ENCODE data around the gene TMEM43.

TMEM43 gene

DNA sequence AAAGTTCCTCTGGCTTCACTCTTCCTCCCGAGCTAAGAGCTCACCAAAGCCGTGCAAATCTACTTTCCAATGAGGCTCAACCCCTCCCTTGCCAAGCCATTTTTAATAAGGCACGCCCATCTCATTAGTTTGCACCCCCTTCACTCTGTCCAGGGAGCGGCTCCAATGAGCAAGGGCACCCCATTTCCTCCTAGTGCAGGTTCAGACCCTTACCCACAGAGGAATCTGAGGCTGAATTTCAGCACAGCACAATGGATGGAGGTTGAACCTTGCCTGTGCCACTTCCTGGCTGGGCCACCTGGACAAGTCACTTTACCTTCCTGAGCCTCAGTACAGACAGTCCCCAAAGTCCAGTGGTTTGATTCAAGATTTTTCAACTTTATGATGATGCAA is 28.1 kb downstream of the TMEM43 start:
- no peak for DNase-seq

GRCh38 chr3:14153663-14154062 is 28.8 kb downstream of the TMEM43 start:
- DNase-seq, result no peak

- DNase-seq, result no peak
Measured at GRCh38 chr3:14154276-14154675, 29.4 kb downstream of the TMEM43 start.

GRCh38 chr3:14154895-14155440 is 30.1 kb downstream of the TMEM43 start:
- no peak for DNase-seq

- DNase-seq, result no peak
Measured at GRCh38 chr3:14156201-14156600, 31.3 kb downstream of the TMEM43 start.

GRCh38 chr3:14156843-14157561 is 32.1 kb downstream of the TMEM43 start:
- DNase-seq, result no peak

DNA sequence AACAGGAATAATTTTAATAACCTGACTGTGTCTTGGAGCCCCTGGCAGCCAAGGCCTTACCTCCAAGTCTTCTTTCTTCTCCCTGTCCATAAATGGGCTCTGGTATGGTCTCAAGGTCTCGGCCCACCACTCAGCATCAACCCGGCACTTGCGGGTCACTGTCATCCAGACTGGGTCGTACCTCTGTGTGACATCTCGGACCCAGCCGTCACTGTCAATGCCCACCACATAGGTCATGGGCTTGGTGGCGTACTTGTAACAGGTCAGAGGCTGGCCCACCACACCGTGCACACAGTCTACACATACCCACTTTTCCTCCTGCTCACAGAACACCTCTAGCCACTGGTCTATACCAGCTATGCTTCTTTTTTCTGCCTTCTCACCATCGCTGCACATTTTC is 33.1 kb downstream of the TMEM43 start:
- no peak for DNase-seq

GRCh38 chr3:14158370-14158769 is 33.5 kb downstream of the TMEM43 start:
- DNase-seq, result no peak

DNA sequence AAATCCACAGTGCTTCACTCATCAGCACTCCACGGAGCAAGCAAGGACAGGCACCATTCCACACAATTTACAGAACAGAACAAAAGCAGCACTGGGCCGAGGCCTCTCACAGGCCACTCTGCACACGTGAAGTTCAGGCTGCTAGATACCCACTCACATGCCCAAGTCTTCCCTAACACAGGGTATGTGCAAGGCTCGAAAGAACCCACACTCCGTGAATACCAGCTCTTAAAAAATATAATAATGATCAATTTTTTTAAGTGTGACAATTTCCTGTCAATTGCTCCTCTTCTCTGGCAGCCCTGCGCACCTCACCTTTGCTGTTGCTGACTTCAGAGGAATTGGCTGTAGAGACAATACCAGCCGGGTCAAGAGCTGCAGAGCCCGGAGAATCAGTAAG is 34.6 kb downstream of the TMEM43 start:
- DNase-seq, result no peak

DNA sequence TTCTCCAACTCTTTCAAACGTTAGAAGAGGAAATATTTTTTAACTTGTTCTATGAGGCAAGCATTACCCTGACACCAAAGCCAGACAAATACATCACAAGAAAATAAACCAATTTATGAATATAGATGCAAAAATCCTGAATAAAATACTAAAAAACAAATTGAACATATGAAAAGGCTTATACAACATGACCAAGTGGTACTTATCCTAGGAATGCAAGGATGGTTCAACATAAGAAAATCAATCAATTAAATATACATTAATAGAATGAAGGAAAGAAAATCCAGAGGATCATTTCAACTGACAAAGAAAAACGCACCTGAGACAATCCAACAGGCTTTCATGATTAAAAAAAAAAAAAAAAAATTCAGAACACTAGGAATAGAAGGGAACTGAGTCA is 36.4 kb downstream of the TMEM43 start:
- DNase-seq, result no peak

- no peak for DNase-seq
Measured at GRCh38 chr3:14162178-14162577, 37.3 kb downstream of the TMEM43 start.

DNA sequence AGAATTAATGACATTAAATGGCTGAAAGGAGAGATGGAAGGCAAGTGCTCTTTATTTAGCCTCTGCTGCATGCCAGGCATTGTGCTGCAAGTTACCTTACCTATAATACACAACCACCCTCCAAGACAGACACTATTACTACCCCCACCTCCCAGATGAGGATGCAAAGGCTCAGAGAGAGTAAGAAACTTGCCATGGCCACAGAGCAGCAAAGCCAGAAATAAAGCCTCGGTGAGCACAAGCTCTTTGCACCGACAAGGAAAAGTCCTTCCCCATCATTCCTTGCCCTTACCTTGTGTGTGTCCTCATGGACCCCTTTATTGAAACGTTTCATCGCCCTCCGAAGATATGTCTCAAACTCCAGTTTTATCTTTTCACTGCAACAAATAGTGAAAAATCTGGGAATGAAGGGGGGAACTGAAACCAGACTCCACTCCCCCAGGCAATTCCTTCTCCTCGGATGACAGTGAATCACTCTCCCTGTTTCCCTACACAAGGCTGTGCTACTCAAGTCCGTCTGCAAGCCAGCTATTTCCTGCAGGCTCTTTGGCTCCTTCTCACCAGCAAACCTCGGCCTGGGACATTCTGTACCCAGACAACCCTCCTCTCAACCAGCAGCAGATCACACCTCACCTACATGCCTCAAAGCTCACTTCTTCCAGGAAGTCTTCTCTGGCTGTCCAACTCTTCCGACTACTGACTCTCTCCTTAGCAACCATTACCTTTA is 42.2 kb downstream of the TMEM43 start:
- DNase-seq, result no peak

DNA sequence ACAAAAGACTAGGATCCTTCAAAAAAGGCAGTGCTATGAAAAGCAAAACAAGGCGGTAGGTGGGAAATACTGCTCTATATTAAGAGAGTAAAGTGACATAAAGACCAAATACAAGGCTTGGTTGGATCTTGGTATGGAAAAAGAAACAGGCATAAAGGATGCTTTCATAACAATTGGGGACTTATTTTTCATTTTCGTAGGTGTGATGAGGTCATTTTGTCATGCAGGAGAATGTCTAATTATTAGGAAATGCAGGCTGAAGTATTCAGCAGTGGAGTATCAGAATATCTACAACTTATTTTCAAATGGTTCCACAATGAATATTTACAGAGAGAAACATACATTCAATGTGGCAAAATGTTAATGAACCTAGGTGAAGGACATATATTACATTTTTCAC is 44.6 kb downstream of the TMEM43 start:
- DNase-seq, result no peak

GRCh38 chr3:14169871-14170270 is 45.0 kb downstream of the TMEM43 start:
- DNase-seq, result no peak

- no peak for DNase-seq
Measured at GRCh38 chr3:14170531-14171159, 45.8 kb downstream of the TMEM43 start.

DNA sequence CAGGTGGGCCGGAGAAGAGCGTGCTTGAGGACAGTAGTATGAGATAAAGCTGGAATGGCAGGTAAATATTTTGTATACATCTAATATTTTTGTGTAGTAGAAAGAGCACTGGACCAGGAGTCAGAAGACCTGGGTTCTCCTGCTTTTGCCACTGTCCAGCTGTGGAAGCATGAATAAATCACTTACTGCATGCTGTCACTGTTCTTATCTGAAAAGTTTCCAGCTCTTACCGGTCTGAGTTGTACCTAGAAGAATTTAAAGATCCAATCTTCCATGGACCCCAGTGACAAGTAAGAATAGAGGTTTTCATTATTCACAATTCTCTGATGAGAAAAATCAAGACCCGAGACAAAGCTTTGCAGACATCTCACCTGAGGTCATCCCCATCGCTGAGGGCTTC is 47.6 kb downstream of the TMEM43 start:
- DNase-seq, result no peak

GRCh38 chr3:14174483-14174882 is 49.6 kb downstream of the TMEM43 start:
- DNase-seq, result no peak

DNA sequence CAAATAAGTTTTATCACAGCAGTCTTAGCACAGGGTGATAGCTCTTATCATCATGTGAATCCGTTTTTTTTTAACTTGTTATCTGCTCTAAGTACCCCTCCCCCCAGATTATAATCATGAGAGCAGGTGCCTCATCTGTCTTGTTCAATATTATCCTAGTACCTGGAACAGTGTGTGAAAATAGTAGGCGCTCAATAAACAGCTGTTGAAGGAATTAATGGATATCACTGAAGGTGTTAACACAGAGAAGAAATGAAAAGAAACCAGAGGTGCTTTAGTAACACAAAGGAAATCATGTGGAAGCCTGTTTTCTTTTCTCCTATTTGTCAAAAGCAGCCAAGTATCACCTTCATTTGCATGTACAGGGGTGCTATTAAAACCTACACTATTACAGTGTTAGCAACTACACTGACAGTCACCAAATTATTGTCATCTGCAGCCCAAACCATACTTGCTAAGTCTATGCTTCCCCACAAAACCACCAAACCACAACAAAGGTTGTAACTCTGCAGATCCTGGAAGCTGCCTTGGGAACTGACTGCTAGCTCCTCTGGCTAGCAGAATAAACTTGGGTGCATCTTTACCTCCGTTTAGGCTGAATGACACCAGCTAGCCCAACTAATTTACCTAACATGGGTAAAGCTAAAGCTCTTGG is 50.7 kb downstream of the TMEM43 start:
- no peak for DNase-seq

DNA sequence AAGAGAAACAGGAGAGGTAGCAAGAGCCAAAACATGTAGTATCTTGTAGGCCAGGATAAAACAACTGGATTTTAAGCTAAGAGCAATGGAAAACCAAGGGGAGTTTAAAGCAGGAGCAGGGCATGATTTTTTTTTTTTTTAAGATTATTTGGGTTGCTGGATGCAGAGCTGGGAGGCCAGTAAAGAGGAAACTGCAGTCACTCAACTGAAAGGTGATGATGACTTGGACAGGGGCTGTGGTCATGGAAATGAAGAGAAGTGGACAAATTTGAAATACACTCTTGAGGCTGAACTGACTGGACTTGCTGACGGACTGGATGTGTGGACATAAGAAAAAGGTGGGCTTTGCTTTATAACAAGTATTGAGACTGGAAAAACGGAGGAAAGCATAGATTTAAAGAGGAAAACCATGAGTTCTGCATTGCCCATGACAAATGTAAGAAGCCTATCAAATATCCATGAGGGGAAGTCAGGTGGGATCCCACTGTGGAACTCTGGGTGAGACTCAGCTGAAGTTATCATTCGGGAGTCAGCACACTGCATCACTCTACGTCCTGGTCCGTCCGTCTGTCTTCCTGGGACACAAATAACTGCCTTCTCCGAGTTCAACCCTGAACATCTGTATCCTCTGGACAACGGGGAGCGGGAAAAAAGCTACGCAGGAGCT is 52.9 kb downstream of the TMEM43 start:
- DNase-seq, result no peak

DNA sequence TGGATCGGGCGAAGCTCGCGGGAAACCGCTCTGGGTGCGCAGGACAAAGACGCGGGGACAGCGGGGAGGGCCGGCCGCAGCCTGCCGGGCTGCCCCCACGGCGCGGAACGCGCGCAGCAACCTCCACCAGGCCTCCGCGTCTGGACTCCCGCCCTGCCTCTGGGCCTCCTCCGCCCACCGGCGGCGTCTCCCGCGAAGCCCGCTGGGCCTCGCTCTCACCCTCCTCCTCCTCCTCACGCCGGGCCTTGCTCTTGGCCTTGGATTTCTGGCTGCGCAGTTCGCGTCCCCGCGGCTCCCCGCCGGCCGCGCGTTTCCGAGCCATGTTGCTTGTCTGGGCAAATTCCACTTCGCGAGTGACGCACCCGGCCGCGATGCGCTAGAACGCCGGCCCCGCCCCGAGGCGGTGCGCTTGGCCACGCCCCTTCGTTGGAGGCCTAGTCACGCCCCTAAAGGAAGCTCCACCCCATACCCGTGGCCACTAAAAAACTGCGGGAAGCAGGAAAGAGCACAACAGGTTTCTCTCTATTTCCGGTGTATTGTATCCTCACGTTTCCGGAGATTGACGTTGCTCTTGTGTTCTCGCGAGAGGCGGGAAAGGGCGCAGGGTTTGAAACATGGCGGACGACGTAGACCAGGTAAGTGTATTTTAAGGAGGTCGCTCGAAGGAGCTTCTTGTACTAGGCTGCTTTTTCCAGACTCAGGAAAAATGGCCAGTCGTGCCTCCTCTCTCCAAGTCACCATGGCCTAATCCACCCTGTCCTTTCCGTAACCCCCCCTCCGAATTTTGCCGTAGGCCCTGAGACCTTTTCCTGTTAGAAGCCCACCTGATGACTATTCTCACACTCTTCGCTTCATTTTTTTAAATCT is 53.6 kb downstream of the TMEM43 start, which contains the start of the genes LSM3 and XPC:
Gene LSM3 (plus strand): TSS at position 571 of the 867 bp plus-strand sequence. CDS start 44 bp downstream, at position 615.
Gene XPC (minus strand): TSS at position 355 of the 867 bp plus-strand sequence. CDS start 33 bp downstream, at position 322.
- peak; percentile 84 for DNase-seq

DNA sequence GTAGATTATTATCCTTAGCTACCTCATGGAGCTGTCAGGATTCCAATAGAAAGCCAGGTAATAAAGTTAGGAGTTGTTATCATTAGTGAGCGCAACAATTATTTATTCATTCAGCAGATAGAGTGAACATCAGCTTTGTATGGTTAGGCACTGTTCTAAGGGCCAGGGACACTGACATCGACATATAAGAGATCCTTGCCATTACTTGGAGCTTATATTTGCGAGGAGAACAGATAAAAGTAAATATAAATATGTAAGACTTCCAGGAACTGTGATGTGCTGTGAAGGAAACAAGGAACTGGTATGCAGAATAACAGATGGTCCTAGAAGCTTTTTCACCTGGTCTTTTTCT is 54.2 kb downstream of the TMEM43 start:
- no peak for DNase-seq

DNA sequence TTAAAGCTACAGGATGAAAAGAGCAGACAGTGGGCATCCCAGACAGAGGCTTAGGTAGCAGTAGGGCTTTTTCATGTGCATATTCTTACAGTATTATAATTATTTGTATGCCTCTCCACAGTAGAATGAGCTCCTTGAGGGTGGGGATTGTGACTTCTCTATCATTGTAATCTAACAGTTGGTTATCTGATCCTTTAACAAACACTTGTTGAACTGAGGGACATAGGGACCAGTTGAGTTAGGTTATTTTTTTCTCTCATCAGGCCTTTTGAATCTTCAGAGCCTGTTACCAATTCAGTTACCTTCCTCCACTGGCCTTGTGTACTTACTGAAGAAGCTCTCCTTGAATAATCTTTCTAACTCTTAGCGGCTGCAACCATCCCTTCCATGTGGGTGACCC is 54.9 kb downstream of the TMEM43 start:
- no peak for DNase-seq

All from NCI-H1694 (cell line).